Measurements from ENCODE around the gene MTA1.

- TF ChIP-seq POLR2A (IDR thresholded peaks at IDR 0.05; ENCODE audit: low read length), result no peak
- no peak for TF ChIP-seq GATA1 (IDR thresholded peaks at IDR 0.05; ENCODE audit: low read depth, low read length)
These were observed 63.0 kb downstream of the MTA1 start for GRCh38 chr14:105482486-105483110.
